ENCODE data around the gene DOK7.

DOK7 gene

DNA sequence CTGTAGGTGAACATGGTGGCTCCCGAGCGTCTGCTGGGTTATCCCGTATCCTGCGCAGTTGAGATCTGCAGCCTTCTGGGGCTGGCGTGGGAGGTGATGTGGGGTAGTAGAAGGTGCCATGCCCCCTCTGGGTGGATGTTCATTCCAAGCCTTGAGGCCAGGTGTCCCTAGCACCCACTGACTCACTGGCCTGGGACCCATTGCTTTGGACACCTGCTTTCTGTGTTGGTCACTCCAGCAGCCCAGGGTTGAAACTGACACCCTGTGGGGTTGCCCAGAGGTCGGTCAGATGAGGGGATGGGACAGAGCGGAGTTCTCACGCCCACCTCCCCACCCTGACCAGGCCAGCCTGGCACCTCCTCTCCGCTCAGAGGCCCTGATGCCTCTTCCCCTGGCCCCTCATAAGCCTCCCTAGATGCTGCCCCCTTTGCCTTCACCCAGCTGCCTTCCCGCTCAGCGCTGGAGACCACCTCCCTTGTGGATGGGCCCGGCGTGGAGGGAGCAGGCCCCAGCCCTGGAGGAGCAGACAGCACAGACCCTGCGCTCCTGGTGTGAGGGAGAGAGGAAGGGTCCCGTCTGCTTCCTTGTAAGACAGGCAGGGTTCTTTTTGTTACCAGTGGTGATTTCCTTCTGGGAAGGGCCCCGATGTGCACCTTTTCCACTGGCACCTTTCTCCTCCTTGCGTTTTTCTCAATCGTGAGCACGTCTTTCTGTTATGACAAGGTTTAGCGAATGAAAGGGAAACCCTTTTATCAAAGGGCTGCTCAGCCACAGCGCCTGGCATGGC, 2.0 kb downstream of the DOK7 start:
- DNase-seq: no peak

DNA sequence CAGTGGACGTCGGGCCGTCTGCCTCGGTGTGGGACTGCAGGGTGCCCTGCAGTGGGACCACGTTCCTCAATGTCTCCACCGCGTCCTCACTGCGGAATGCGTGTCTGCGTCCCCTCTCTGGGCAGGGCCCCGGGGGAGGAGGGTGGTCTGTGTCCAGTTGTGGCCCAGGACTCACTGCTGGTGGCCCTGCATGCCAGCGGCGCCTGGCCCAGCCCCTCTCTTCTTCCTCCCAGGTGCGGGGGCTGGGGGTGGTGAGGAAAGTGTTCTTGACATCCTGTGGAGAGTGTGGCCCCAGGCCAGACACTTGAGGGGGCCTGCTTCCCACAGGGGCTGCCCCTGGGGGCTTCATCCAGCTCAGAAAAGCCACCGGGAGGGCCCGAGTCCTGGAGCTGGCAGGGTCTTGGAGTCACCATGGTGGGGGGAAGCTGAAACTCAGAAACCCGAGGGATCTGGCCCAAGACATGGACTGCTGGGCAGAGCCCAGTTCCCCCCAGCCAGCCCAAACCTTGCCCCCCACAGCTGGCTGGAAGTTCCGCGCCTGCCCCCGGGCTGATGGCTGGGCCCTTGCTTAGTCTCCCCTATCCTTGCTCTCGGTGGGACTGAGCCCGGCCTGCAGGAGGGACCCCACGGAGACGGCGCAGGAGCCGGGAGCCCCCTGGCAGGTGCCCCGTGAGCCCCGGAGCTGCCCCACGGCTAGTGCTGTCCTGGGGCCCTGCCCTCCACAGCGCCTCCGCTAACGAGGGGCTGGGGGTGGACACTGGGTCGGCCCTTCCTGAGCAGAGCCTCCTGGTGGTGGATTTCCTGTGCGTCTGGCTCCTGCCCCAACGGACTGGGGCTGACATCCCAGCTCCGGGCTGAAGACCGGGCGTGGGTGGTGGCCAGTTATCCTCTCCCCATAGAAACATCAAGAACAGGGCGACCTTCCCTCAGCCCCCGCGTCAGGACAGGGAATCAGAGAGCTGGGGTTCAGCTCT, 2.9 kb downstream of the DOK7 start:
- no peak for DNase-seq

DNA sequence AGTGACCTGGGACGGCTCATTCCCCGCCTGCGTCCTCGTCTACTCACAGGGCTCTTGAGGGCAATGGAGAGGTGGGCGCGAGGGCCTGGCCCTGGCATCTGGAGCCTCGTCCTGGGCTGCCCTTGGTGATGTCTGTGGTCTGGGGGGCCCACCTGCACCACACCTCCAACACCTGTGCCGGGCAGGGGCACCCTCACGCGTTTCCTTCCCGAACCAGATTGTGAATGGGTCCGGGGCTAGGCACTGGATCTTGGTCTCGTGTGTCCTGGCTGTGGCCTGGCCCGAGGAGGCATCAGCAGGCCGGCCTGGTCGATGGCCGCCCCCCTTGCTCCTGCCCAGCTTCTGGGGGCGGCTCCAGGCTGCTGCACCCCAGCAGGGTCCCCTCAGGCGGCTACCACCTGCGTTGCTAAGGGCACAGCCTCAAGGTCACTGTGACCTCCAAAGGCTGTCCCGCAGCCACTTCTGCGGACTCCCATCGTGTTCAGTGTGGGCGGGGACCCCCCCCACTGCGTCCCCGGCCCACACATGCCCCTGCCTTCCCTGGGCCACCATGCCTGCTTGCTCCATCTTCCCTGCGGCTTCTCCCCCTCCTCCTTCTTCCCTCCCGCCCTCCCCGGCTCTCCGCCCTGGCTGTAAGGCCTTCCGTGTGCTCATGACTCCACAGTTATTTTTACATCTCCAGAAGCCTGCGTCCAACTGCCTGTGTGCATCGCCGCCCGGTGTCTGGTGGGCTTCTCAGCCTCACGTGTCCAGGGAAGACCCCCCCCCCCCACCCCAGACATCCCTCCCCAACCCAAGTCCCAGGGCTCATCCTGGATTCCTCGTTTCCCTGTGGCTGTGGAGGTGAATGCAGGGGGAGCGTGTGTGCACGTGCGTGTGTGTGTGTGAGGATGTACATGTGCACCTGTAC, 3.8 kb downstream of the DOK7 start:
- no peak for DNase-seq

DNA sequence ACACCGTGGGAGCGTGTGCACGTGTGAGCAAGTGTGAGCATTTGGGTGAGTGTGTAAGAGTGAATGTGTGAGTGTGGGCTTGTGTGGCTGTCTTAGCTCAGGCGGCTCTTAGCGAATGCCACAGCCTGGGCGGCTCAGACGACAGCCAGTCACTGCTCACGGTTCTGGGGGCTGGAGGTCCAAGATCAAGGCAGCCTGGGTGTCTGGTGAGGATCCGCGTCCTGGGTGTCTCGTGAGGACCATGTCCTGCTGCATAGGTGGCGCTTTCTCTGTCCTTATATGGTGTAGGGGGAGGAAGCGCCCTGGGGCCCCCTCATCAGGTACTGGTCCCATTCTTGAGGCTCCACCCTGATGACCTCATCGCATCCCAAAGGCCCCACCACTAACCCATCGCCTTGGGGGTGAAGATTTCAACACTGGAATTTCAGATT, 4.5 kb downstream of the DOK7 start:
- DNase-seq: no peak

DNA sequence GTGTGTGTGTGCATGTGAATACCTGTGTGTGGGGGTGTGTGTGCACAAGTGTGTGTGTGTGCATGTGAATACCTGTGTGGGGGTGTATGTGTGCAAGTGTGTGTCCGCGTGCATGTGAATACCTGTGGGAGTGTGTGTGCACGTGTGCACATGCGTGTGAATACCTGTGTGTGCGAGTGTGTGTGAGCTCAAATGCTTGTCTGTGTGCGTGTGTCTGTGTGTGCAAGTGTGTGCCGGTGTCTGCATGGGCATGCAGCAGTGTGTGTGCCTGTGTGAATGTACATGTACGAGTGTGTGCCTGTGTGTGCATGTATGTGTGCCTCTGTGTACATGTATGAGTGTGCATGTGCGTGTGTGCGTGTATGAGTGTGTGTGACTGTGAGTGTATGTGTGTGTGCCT, 5.0 kb downstream of the DOK7 start:
- no peak for DNase-seq

DNA sequence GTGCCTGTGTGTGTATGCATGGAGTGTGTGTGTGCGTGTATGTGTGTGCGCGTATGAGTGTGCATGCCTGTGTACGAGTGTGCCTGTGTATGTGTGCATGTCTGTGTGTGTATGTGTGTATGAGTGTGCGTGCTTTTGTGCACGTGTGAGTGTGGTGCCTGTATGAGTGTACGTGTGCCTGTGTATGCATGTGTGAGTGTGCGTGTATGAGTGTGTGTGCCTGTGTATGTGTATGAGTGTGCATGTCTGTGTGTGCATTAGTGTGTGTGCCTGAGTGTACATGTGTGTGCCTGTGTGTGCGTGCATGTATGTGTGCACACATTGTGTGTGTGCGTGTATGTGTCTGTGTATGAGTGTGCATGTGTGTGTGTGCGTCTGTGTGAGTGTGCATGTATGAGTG, 5.7 kb downstream of the DOK7 start:
- DNase-seq: no peak

DNA sequence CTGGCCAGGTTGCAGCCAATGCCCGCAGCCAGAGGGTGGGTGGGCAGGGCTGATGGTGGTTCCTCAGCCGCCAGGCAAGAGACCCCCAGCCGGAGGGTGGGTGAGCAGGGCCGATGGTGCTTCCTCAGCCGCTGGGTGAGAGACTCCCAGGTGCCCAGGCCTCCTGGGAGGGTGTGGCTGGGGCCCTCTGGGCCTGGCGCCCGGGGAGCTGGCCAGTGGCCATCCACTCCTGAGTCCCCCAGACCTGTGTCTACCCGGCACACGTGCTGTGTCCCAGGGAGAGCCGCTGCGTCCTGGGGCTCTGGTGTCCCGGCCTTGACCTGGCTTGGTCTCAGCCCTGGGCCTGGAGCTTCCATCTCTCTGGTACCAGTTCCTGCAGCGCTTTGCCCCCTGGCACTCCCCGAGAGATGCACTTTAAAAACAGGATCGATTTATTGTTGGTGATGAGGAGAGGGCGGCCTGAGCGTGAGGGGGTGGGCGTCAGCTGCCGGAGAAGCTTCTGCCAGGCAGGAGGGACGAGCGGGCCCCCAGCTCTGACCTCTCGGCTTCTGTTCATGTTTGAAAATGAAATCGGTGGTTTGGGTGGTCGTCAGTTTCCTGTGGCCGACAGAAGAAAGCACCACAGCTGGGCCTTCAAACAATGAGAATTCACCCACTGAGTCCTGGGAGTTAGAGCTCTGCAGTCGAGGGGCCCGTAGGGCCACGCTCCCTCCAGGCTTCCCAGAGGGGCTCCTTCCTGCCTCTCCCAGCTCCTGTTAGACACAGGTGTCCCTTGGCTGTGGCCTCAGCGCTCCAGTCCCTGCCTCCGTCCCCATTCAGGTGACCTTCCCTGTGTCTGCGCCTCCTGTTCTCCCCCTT, 6.5 kb downstream of the DOK7 start:
- no peak for DNase-seq

DNA sequence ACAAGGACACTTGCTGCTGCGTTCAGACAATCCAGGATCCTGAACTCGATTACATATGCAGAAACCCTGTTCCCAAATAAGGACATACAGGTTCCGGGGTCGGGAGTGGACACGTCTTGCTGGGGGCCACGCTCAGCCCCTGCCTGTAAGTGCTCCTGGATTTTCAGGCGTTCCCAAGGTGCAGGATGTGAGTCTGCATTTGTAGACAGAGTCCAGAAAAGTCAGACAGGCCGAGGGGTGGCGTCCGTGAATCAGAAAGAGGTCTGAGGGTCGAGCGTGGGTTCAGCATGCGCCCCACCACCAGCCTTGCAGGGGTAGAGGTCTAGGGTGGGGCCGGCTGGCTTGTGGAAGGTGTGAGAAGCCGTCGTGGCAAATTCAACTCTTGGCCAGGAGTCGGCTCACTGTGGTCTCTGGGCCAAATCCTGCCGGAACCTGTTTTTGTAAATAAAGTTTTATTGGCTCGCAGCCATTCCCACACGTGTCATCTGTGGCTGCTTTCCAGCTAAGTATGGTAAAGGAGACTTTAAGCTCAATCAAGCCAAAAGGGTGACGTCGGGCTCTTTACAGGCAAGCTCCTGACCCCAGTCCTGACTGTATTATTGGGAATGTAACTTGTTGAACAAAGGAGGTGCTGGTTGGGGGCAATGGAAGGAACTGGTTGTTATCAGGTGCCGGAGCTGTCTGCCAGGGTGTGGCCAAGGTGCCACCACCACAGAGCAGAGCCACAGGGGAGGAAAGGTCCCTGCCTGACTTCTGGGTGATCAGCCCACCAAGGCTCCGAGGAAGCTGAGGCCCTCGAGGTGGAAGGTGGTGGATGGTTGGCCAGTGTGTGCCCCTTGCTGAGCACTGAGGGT, 7.4 kb downstream of the DOK7 start:
- no peak for DNase-seq

DNA sequence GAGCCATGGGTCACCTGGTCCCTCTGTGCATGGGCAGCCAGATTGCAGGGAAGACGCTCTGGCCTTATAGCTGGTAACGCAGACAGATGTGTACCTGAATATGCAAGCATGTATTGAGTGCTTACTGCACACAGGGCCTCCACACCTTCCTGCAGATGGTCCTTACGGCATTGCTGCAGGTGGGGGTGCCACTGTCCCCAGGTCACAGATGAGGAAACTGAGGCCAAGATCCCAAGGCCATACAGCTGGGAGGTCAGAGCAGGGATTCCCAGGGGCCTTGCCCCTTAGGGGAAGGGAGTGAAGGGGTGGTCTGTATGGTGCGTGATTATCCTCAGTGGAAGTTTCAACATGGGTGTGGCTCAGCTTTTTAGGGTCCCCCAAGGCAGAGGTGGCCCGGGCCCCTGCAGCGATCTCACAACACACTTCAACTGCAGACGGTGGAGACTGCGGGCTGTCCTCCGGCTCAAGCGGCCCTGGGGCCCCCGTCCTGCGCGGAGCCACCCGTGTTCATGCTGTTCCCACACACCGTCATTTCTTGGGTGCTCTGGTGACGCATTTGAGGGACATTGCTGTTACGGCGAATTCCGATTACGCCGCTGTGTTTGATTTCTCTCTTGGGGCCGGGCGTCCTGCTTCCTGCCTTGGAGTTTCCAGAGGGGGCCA, 8.1 kb downstream of the DOK7 start:
- no peak for DNase-seq

DNA sequence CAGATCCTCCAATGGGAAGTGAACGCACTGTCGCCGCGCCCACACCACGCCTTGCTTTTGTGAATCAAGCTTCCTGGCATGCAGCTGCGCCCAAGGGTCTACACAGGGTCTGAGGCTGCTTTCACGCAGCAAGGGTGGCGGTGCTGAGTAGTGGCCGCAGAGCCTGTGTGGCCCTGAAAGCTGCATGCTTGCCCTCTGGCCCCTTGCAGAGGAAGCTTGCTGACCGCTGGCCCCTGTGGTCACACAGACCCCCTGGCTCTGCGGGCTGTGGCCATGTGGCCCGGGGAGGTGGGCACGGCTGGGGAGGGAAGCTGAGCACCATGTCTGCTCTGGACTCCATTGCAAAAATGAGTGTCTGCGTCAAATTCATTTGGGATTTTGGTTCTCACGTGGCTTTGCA, 8.8 kb downstream of the DOK7 start:
- no peak for DNase-seq

DNA sequence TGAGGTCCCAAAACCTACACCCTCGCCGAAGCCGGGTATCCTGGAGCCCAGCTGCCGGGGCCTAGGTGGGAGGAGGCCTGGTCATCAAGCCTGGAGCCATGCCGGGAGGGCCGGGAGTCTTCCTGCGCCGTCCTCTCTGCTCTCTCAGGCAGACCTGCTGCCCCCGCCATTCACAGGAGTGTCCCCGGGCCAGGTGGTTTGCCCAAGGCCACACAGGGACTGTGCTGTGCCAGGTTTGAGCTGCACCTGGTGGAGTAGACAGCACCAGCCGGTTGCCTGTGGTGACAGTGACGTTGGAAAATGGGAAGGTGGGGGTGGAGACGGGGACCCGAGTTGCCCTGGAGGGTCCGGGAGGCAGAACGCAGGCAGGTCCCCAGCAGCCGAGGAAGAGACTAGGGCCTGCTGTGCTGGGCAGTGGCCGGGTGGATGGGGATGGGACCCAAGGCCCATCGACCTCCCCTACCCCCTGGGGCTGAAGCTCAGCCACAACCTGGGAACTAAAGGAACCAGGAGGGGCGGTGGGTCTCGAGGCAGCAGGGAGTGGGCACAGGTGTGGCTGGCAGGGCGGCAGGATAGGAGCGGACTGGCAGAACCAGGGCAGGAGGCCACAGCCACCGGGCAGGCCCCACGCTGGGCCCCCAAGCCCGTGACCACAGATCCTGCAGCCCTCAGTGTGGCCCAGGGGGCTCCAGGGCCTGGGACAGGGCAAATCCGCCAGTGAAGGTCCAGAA, 9.5 kb downstream of the DOK7 start:
- no peak for DNase-seq

DNA sequence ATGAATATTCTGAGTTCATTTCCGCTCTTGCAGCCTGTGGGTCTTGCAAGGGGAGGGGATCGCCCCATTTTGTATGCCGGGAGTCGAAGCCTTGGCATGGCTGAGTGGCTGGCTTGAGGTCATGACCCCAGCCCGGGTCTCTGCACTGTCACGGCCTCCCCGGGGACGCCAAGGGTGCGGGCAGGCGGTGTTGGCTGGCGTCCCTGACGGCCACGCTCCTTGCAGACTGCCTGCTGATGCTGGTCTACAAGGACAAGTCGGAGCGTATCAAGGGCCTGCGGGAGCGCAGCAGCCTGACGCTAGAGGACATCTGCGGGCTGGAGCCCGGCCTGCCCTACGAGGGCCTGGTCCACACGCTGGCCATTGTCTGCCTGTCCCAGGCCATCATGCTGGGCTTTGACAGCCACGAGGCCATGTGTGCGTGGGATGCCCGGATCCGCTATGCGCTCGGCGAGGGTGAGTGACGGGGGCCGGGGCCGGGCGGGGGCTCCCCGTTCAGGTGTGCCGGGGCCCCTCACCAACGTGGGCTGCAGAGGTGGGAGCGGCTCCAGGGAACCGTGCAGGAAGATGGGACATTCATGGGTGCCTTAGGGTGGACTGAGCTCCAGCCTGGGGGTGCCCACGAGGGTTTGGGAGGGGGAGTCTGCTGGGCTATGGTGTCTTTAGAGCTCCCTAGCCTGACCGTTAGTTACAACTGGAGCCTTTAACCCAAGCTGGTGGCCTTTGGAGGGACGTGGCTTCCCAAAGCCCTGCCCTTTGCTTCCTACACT, 10.3 kb downstream of the DOK7 start:
- DNase-seq: no peak

DNA sequence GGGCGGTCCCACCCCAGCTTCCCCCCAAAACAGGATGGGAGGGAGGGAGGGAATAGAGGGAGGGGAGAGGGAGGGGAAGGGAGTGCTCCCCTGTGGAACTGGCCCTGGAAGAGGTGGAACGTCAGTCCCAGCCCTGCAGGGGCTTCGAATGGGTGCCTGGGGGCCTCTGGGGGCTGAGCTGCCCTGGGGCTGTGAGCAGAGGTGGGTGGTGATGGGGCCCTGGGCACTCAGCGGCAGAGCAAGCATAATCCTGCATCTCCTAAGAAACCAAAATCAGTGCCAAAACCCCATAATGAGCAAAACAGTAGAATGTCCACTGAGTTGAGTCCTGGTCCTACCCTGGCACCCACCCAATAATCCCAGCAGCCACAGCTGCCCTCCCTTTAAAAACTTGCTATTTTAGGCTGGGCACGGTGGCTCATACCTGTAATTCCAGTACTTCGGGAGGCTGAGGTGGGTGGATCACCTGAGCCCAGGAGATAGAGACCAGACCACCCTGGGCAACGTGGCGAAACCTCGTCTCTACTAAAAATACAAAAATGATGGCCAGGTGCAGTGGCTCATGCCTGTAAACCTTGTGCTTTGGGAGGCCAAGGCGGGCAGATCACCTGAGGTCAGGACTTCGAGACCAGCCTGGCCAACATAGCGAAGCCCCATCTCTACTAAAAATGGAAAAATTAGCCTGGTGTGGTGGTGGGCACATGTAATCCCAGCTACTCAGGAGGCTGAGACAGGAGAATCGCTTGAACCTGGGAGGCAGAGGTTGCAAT, 11.1 kb downstream of the DOK7 start:
- no peak for DNase-seq

DNA sequence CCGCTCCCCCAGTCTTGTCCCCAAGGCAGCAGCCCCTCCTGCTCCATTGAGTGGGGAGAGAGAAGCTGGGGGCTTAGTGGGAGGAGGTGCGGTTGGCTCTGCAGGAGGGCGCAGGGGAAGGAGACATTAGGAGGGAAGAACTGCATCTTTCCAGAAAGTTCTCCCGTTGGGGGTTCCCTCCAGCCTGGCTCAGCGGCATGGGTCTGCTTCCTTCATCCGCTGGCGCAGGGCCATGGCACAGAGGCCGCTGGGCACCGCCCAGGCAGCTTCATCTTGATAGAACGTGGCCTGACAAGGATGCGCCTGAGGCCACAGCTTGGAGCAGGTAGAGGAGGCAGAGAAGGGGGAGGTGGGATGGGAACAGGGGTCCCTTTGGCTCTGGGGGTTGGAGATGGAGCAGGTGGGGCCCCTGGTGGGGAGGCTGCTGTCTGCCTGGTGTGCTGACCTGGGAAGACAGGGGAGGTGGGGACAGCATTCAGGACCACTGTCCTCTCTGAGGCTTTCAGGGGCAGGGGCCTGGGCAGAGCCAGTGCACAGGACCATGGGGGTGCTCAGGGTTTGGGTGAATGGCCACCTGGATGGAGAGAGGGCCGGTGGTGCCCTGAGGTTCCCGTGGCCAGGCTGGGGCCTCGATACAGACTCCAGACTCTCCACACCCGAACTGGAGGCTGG, 12.1 kb downstream of the DOK7 start:
- DNase-seq: no peak

DNA sequence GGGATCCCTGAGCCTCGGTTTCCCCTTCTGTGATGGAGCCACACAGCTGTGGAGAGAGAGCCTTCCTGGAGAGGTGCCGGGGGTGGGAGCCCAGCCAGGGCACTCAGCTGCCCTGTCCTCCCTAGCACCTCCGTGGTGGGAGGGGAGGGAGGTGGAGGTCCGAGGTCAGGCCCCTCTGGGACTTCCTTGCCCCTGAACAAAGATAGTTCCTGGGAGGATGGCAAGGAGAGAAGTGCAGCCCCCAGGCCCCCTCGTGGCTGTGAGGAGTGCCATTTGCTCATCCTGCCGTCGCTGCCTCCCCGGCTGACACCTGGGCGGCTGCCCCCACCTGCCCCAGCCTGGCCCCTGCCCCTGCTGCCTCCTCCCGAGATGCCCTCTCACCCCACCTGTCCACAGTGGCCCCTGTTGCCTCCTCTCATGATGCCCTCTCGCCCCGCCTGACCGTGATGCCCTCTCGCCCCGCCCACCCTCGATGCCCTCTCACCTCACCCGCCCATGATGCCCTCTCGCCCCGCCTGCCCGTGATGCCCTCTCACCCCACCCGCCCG, 12.7 kb downstream of the DOK7 start:
- no peak for DNase-seq

DNA sequence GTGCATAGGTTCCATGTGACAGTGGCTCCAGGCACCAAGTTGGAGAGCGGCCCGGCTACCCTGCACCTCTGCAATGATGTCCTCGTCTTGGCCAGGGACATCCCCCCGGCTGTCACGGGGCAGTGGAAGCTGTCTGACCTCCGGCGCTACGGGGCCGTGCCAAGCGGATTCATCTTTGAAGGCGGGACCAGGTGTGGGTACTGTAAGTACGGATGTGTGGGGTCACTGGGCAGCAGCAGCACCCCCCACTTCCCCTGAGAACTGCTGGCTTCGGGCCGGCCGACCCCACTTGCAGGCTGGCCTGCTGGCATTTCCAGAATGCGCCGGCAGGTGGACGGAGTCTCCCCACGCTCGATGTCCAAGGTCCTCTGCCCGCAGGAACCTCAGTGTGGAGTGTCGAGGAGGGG, 13.2 kb downstream of the DOK7 start:
- no peak for DNase-seq

Measured in DMS 273 treated with DMSO at 0.1 percent for 48 hours (cell line).